Ovary (tissue), 9 donors: ENCODE data around the gene ADD2. TPM values are rescaled to one million over a fixed set of nuclear protein-coding genes. Genes with fewer than 3 reads are reported as not detected.

Experiments
- DNase-seq, 5 donors: peaks; one replicate each; pipeline ENCODE4 v3.0.0-alpha.2; 2019 to 2020
- H3K27ac ChIP-seq, 2 donors: fragments of 200-600 bp; one replicate each; pipeline versions ENCODE4 v1.5.1 to v1.8.0; 2019 to 2022
- H3K27me3 ChIP-seq: fragments of 200-600 bp; one replicate; pipeline ENCODE4 v1.8.0; 2022
- H3K36me3 ChIP-seq: fragments of 200-600 bp; sonication (generic); one replicate; pipeline ENCODE4 v1.5.1; 2019
- H3K4me1 ChIP-seq: one replicate; pipeline ENCODE4 v1.8.1; 2013; ENCODE audit warnings: mild to moderate bottlenecking, moderate library complexity; ENCODE audit not compliant: insufficient read depth
- H3K4me3 ChIP-seq: fragments of 200-600 bp; sonication (generic); one replicate; pipeline ENCODE4 v1.5.1; 2017
- H3K9me3 ChIP-seq, 2 donors: fragments of 200-600 bp in 1 of 2; sonication (generic) in 1 of 2; one replicate each; pipeline versions ENCODE4 v1.5.1 to v1.8.1; 2013 to 2019; ENCODE audit warnings: mild to moderate bottlenecking in 1 of 2, moderate library complexity in 1 of 2
- CTCF ChIP-seq, 3 donors: fragments of 450-650 bp in 2 of 3; fragments of 200-600 bp in 1 of 3; IDR thresholded peaks; one replicate each; pipeline versions ENCODE4 v1.5.1 to v1.8.0; 2016 to 2022; ENCODE audit warnings: antibody characterized with exemption in 3 of 3, mild to moderate bottlenecking in 1 of 3
- EP300 ChIP-seq: sonication (generic); formaldehyde crosslinking; IDR thresholded peaks from one replicate; pipeline ENCODE4 v1.6.1; 2017; ENCODE audit warnings: antibody characterized with exemption
- POLR2A ChIP-seq: fragments of 450-650 bp; IDR thresholded peaks from one replicate; pipeline ENCODE4 v1.6.1; 2017; ENCODE audit warnings: antibody characterized with exemption, mild to moderate bottlenecking, moderate library complexity
- WGBS, 3 donors: extraction: QIAGEN DNeasy Blood & Tissue Kit in 1 of 3; methylation state at CpG; one replicate each; pipeline versions ENCODE4 v1.1.5 to v1.1.7; 2013 to 2017; 5-methylcytosine and 5-hydroxymethylcytosine counted together
- intact Hi-C, 4 donors: fragments of 100-400 bp; cut with DNase I; formaldehyde crosslinking; loops; one replicate each; pipeline versions ENCODE4 v1.11.0 to v1.15.1; 2022 to 2023
- polyA plus RNA-seq, 2 donors: library from polyadenylated mRNA; stranded (reverse); fragments of 200-250 nt in 1 of 2; fragments of 350-450 nt in 1 of 2; fragmentation: Illumina TruSeq in 1 of 2; extraction: RNeasy Lipid Tissue Mini Kit (QIAGEN cat#74804) in 1 of 2; gene quantifications; one replicate each; pipeline ENCODE4 v1.2.3, GENCODE V29; 2013 to 2014
- total RNA-seq, 7 donors: library from RNA; depleted of rRNA in 2 of 7; stranded (reverse); fragments of >200 nt in 2 of 7; fragmentation: NEBNext Ultra II Directional in 3 of 7; extraction: Animal tissue kit (Norgen Biotek cat#: 25700) in 3 of 7; gene quantifications; one replicate each; pipeline versions ENCODE4 v1.1.0 to v1.2.4, GENCODE V29; 2016 to 2023
- donor health status: DM: no; HTN: no; CAD: no; lungs with moderate emphysema.
- donor health status: DM: no; HTN: no; CAD: no.
- donor health status: Bipolar disorder and iron deficiency.
- donor health status: DM: yes; HTN: yes; CAD: no.
- donor health status: DM: no; HTN: no; CAD: no.
- donor health status: DM: yes; HTN: yes; CAD: no.

ADD2 gene
- total and polyA plus RNA-seq, 9 donors, result 0.29 to 6.2 (median 0.82) TPM

- Histone ChIP-seq H3K27ac (no peak overlapping the region), H3K4me1 (no peaks in the 10 kb centered on the region), H3K27me3 (no peaks in the 10 kb centered on the region), H3K36me3 (no peaks in the 10 kb centered on the region), H3K4me3 (no peak overlapping the region), H3K9me3 (no peaks in the 10 kb centered on the region)
- WGBS, 3 donors, result 96 to 98% (median 96%) methylated on average over 6 of the region's 6 CpGs
- TF ChIP-seq POLR2A (no peak), CTCF (IDR thresholded peaks at IDR 0.05) (no peak), EP300 (no peak)
- no peak for DNase-seq
- intact Hi-C loops, result no loop called here
Observed at GRCh38 chr2:70683455-70683854, 84.5 kb downstream of the ADD2 start.

- Histone ChIP-seq H3K9me3 (no peaks in the 10 kb centered on the region), H3K36me3 (no peaks in the 10 kb centered on the region), H3K27me3 (no peaks in the 10 kb centered on the region), H3K4me1 (no peaks in the 10 kb centered on the region), H3K27ac (no peak overlapping the region), H3K4me3 (no peak overlapping the region)
- DNase-seq, result no peak
- WGBS, 3 donors, result 52 to 66% (median 55%) methylated on average over 2 of the region's 2 CpGs
- intact Hi-C loops, result no loop called here
- TF ChIP-seq CTCF (IDR thresholded peaks at IDR 0.05) (no peak), POLR2A (no peak), EP300 (no peak)
Observed at GRCh38 chr2:70680735-70681134, 87.3 kb downstream of the ADD2 start.

- WGBS, 3 donors, result 7 to 25% (median 7%) methylated on average over 1 of the region's 1 CpG
Observed at GRCh38 chr2:70679259-70679658, 88.7 kb downstream of the ADD2 start.

GRCh38 chr2:70678576-70679143, 89.3 kb downstream of the ADD2 start:
- intact Hi-C loops, result no loop called here
- Histone ChIP-seq H3K27ac (no peak overlapping the region), H3K4me1 (no peaks in the 10 kb centered on the region), H3K9me3 (no peaks in the 10 kb centered on the region), H3K4me3 (no peak overlapping the region), H3K36me3 (no peaks in the 10 kb centered on the region), H3K27me3 (no peaks in the 10 kb centered on the region)
- no peak for DNase-seq
- TF ChIP-seq CTCF (IDR thresholded peaks at IDR 0.05) (no peak), EP300 (no peak), POLR2A (no peak)
- 94 to 96% (median 94%) methylated on average over 17 of the region's 17 CpGs for WGBS, 3 donors

More at GRCh38 chr2:70679259-70679658, 88.7 kb downstream of the ADD2 start:
- H3K36me3 ChIP-seq, result no peaks in the 10 kb centered on the region
- no peaks in the 10 kb centered on the region for H3K4me1 ChIP-seq
- H3K27ac ChIP-seq, result no peak overlapping the region
- TF ChIP-seq EP300 (no peak), CTCF (IDR thresholded peaks at IDR 0.05) (no peak), POLR2A (no peak)
- H3K27me3 ChIP-seq, result no peaks in the 10 kb centered on the region
- no peak overlapping the region for H3K4me3 ChIP-seq
- no peaks in the 10 kb centered on the region for H3K9me3 ChIP-seq
- intact Hi-C loops, result no loop called here
- no peak for DNase-seq
